GM21390 (cell line): ENCODE measurements around the gene ZNF550.
A peak's percentile ranks its signal among the peaks of the same experiment; 100 is the strongest.

ENCODE experiments used
- ATAC-seq: cut with Tn5 transposase; IDR thresholded peaks from one replicate; pipeline ENCODE4 v1.9.1; 2021; ENCODE audit not compliant: unreplicated experiment

Gene ZNF550

GRCh38 chr19:57559404-57560025 is at the start of gene ZNF550:
TSS of gene ZNF550 (minus strand) at chr19:57559863. CDS start at chr19:57559682, 181 bp downstream.
- peak; percentile 91 for ATAC-seq

- no peak for ATAC-seq
These were observed 47.3 kb upstream of the ZNF550 start for GRCh38 chr19:57606931-57607330.

DNA sequence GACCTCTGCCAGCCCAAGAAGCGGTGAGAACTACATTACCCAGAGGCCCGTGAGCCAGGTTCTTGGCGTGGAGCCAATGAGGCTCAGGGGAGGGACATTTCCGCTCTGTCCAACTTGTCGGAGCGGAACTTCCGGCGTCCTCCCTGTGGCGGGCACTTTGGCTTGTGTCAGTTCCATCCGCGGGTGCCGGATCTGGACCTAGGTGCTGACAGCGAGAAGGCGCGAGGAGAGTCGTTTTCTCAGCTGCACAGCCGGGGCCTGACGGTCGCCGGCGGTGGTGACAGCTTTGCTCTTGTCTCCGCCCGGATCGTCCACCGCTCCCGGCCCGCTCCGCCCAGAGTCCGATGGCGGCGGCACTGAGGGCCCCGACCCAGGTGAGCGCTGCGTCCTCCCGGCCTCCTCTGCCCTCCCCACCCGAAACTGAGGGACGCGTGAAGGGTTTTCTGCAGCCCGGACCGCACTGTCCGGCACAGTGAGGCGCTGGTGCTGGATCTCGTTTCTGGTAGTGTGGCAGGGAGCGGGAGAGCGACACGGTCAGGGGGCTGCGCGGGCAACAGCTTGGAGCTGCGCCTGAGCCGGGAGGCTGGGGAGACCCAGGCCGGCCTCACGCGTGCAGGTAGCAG is 40.2 kb upstream of the ZNF550 start, which contains the start of gene ZNF530:
Gene ZNF530, plus strand, starts transcription at position 125 of the 623 bp plus-strand sequence. CDS start 4,461 bp downstream, outside the sequence.
- ATAC-seq: peak; percentile 91

DNA sequence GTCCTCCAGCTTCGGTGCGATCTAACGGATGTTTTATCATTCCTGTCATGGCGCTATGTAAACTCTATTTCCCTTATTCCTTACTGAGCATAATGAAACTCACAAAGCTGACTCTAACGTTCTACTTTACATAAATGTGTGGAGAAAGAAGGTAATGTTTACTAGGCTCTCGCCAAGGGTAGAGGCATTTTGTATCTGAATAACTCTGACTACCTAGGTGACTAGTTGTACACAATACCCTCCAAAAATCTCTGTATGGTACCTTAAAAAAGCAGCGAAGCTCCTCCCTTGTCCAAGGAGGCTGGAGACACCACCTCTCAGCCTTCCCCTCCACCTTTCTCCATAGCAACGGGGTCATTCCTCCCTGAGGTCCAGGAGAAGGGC is 39.7 kb upstream of the ZNF550 start:
- peak; percentile 32 for ATAC-seq

- ATAC-seq: no peak
These were observed 27.9 kb upstream of the ZNF550 start for GRCh38 chr19:57587529-57587928.

DNA sequence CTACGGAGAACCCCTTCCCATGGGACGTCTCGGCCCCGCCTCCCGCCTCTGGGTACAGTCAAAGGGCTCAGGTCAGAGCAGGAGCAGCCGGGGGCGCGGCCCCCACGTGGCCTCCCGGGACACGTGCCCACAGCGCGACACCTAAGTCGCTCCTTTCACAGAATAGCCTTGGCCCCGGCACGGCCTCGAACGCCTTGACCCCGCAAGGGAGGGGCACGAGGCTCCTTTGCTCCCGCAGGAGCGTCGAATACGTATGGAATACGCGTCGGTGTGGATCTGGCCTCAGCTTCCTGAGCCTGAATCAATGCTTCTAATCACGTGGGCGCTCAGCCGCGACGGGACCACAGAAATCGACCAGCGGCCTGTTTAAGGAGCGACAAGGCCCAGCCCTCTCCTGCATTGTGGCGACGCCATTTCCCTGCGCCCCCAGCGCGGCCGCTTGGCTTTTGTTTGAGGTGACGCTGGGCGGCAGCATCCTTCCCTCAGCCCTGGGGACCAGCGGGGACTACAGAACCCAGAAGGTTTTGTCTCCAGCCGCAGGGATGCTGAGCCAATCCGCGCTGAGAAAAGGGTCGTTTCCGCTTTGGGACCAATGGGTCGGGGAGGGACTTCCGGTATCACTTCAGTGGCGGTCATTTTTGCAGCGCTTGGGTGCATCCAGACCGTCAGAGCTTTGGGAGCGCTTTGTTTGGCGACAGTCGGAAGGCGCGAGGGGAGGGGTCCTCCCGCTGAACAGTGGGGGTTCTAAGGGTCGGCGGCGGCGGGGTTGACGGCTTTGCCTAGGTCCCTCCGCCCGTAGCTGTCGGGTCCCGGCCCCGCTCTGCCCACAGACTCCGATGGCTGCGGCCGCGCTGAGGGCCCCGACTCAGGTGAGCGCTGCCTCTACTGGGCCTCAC is 24.1 kb upstream of the ZNF550 start, which contains the start of gene ZIK1:
Gene ZIK1, plus strand, starts transcription at position 625 of the 896 bp plus-strand sequence. Its CDS starts 212 bp downstream, at position 837.
- peak; percentile 84 for ATAC-seq

GRCh38 chr19:57583104-57583520 is 23.4 kb upstream of the ZNF550 start:
- ATAC-seq: no peak

DNA sequence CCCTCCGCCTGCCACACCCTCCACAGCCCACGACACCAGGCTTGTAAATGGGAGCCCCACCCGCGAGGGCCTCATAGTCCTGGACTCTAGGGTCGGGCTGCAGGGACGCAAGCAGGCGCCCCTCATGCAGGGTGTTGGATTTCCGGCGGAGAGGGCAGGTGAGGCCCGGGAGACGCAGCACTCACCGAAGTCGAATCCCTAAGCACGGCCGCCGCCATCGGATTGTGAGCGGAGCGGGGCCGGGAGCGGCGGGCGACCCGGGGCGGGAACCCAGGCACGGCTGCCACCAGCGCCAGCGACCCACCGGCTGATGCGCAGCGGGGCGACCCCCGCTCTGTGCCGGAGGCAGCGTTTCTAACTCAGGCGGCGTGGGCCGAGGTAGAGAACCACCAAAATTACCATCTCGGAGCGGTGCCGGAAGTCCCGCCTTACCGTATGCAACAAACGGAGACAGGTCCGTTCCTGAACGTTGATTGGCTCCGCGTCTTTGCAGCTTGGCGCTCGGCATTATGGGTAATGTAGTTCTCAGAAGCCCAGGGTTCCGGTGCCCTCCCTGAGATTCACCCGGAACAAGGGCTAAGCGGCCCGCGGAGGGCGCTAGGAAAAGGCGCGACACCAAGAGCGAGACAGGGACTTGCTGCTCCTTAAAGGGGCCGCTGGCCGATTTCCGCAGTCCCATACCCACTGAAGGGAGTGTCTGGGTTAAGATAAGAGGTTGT is 19.0 kb upstream of the ZNF550 start, which contains the start of gene ZNF416:
Gene ZNF416, minus strand, starts transcription at position 425 of the 719 bp plus-strand sequence. Its CDS starts 207 bp downstream, at position 218.
- ATAC-seq: peak; percentile 87

GRCh38 chr19:57576661-57577060 is 17.0 kb upstream of the ZNF550 start:
- no peak for ATAC-seq

- no peak for ATAC-seq
These were observed 12.8 kb upstream of the ZNF550 start for GRCh38 chr19:57572415-57572947.

- no peak for ATAC-seq
These were observed 11.0 kb upstream of the ZNF550 start for GRCh38 chr19:57570707-57571106.

- no peak for ATAC-seq
These were observed 7.0 kb upstream of the ZNF550 start for GRCh38 chr19:57566396-57567265.

GRCh38 chr19:57563547-57563946 is 3.9 kb upstream of the ZNF550 start:
- ATAC-seq: no peak

DNA sequence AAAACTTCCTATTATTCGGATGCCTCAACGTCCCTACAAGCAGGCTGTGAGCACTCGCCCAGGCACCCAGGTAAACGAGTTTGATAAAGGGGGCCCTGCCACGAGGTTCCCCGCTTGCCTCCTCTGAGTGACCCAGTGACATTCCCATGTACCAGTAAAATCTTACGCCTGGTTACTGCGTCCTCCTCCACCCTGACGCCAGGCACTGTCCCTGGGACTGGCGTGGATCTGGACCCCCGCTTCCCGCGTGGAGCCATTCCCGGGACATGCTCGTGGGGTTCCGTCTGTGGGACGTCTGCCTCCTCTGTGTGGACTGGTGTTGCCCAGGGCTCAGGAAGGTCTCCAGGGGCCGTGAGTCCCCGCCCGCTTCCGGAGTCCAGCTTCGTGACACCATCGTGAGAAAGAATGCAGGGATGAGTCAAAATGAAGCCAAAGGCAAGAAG is 407 bp upstream of the ZNF550 start:
- ATAC-seq: peak; percentile 13

DNA sequence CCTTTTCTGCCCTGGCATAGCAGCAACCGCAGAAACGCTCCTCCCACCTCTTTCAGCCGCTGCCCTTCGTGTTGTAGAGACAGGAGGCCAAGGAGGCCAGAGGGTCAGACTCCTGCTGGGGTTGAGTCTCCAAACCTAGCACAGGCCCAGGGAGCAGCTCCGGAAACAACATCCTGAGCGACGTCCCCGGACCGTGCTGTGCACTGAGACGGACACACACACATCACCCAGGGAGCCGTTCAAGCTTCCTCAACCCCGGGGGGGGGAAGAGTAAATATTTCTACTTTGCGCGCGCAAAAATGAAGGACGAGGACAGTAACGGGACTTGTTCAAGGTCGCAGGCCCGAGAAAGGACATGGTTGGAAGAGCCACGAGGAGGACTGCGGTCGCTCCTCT is 657 bp downstream of the ZNF550 start:
- ATAC-seq: no peak

- ATAC-seq: no peak
These were observed 1.1 kb downstream of the ZNF550 start for GRCh38 chr19:57558525-57558924.

DNA sequence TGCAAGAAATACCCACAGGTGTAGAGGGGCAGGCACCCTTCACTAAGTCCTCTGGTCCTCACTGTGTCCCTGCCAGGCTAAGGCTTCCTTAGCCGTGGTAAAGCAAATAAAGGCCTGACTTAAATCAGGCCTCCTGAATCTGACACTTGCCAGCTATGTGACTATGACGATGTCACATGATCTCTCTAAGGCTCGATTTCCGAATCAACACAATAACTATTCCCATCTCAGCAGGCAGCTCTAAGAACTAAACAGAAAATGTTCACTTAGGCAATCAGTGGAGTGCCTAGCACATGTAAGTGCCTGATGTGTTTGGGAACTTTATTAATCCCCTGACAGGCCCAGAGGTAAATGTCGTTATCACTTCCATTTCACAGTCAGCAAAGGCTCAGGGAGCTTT is 2.0 kb downstream of the ZNF550 start:
- no peak for ATAC-seq

- no peak for ATAC-seq
These were observed 7.2 kb downstream of the ZNF550 start for GRCh38 chr19:57552432-57552831.

DNA sequence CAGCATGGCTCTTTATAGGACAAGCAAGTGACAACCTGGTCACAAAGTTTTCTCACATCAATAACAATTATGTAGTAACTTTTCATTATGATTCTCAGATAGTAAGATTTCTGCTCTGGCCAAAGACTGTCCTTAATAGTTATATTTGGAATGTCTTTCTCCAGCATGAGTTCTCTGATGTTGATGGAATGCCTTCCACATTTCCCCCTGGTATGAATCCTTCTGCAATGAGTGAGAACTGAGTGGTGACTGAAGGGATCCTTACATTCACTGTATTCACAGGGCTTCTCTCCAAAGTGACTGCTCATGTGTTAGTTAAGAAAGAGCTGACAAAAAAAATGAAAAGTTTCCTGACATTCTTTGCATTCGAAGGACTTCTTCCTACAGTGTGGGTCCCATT is 13.2 kb downstream of the ZNF550 start:
- no peak for ATAC-seq
